Bronchial epithelial cell (primary cell): Measurements from ENCODE around the gene CEPT1. TPM values are rescaled to one million over a fixed set of nuclear protein-coding genes. Genes with fewer than 3 reads are reported as not detected.

ENCODE experiments used
- DNase-seq: peaks from one replicate; pipeline ENCODE4 v3.0.0-alpha.2; 2010; ENCODE audit warnings: low read depth
- FAIRE-seq: peaks from 2 replicates; lab custom pipeline; 2011; peaks lifted over from hg19 to GRCh38; lab: Jason Lieb, UNC
- H3K27me3 ChIP-seq: 2 replicates; pipeline ENCODE4 v1.5.1; 2011; ENCODE audit warnings: low read length; ENCODE audit not compliant: control insufficient read depth, insufficient read depth
- H3K36me3 ChIP-seq: 2 replicates; pipeline ENCODE4 v1.5.1; 2011; ENCODE audit warnings: low read length; ENCODE audit not compliant: control insufficient read depth, insufficient read depth
- H3K4me3 ChIP-seq: 2 replicates; pipeline ENCODE4 v1.5.1; 2011; ENCODE audit warnings: mild to moderate bottlenecking, low read depth, low read length, control low read depth
- total RNA-seq: library from RNA; depleted of rRNA; stranded (reverse); fragments of >200 nt; gene quantifications from 2 replicates; pipeline ENCODE4 v1.2.1, GENCODE V29; 2014
- TF ChIP-seq, protein P1 (sequence below): IDR thresholded peaks from 2 replicates; pipeline ENCODE4 v1.5.1; 2011; ENCODE audit warnings: mild to moderate bottlenecking, moderate library complexity, low read length, control low read depth, inconsistent platforms; ENCODE audit not compliant: insufficient read depth, severe bottlenecking

The CEPT1 gene
- total RNA-seq, 1 donor from 2014 or later, result 49.5 TPM

DNA sequence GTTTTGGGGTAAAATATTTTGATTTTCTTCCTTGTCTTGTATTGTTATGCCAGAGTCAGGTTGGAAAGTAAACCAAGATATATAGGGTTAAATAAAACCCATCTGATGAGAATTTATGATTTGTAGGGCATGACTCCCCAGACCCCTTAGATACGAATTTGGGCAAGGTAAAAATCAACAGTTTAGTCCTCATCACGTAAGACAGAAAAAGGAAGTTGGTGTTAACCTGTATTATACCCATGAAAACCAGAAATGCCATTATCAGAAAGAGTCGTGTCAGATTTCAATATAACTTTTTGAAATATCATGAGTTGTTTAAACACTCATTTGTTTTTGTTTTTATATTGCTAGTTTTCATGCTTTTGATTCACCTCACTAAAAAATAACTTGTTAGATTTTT, 11.8 kb downstream of the CEPT1 start:
- DNase-seq (no peak), FAIRE-seq (no peak)
- Histone ChIP-seq H3K27me3 (no peaks in the 10 kb centered on the region), H3K4me3 (no peak overlapping the region), H3K36me3 (peaks cover 11% of the 10 kb centered on the region)
- TF ChIP-seq, protein P1, sequence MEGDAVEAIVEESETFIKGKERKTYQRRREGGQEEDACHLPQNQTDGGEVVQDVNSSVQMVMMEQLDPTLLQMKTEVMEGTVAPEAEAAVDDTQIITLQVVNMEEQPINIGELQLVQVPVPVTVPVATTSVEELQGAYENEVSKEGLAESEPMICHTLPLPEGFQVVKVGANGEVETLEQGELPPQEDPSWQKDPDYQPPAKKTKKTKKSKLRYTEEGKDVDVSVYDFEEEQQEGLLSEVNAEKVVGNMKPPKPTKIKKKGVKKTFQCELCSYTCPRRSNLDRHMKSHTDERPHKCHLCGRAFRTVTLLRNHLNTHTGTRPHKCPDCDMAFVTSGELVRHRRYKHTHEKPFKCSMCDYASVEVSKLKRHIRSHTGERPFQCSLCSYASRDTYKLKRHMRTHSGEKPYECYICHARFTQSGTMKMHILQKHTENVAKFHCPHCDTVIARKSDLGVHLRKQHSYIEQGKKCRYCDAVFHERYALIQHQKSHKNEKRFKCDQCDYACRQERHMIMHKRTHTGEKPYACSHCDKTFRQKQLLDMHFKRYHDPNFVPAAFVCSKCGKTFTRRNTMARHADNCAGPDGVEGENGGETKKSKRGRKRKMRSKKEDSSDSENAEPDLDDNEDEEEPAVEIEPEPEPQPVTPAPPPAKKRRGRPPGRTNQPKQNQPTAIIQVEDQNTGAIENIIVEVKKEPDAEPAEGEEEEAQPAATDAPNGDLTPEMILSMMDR, result no peak

DNA sequence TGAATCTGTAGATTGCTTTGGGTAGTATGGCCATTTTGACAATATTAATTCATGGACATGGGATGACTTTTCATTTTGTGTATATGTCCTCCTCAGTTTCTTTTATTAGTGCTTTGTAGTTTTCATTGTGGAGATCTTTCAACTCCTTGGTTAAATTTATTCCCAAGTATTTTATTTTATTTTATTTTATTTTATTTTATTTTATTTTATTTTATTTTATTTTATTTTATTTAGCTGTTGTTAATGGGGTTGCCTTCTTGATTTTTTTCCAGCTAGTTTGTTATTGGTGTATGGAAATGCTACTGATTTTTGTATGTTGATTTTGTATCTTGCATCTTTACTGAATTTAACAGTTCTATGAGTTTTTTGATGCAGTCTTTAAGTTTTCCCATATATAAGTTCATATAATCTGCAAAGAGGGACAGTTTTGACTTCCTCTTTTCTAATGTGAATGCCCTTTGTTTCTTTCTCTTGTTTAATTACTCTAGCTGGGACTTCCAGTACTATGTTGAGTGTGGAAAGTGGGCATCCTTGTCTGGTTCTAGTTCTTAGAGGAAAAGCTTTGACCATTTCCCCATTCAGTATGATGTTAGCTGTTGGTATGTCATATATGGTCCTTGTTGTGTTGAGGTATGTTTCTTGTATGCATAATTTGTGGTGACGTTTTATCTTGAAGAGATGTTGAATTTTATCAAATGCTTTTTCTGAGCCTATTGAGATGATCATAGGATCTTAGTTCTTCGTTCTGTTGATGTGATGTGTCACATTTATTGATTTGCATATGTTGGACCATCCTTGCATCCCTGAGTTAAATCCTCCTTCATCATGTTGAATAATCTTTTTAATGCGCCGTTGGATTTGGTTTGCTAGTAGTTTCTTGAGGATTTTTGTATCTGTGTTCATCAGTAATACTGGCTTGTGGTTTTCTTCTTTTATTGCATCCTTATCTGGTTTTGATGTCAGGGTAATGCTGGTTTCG, 14.3 kb downstream of the CEPT1 start:
- Histone ChIP-seq H3K27me3 (no peaks in the 10 kb centered on the region), H3K4me3 (no peak overlapping the region), H3K36me3 (peaks cover 6% of the 10 kb centered on the region)
- no peak for DNase-seq
- FAIRE-seq, result no peak
- TF ChIP-seq, protein P1, result no peak

DNA sequence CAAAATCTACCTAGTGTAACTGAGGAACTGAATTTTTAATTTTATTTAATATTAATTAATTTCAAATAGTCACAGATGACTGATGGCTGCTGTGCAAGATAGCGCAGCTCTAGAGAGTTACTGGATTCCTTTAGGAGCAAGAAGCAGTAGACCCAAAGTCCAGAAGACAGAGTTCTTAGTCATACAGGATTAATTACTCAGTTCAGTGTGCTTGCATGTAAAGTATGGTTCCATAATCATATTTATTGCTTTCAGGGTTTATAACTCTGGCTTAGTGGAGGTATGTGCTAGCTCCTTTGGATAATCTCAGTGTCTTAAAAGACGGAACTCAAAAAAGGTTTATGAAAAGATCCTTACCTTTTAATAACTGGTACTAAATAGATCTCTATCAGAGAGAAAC, 17.4 kb downstream of the CEPT1 start:
- peaks cover 2% of the 10 kb centered on the region for H3K36me3 ChIP-seq
- no peak for FAIRE-seq
- TF ChIP-seq, protein P1, result no peak

DNA sequence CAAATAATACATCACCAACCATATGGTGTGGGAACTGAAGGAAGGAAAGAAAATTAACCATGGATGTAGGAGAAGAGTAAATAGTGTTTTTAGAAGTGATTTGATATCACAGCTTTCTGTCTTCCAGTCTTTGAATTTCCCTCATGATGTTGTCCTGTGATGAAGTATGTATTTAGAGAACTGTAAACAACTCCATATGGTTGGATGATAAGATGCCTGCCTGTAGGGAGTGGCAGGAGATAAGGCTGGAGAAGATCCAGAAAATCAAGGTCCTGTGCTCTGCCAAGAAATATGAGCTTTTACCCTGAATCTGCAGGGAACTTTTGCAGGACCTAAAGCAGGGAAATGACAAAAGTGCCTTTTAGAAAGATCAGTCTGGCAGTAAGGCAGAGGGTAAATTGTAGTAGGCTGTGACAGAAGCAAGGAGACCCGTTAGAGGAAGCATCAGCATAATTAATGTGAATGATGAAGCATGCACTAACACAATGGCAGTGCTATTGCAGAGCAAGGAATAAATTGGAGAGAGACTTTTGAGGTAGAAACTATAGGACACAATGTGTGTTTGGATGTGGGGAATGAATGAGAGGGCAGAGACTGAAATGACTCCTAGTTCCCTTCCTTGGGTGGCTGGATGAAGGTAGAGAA, 21.9 kb downstream of the CEPT1 start:
- DNase-seq (no peak), FAIRE-seq (no peak)
- Histone ChIP-seq H3K36me3 (no peaks in the 10 kb centered on the region), H3K27me3 (no peaks in the 10 kb centered on the region), H3K4me3 (no peak overlapping the region)
- TF ChIP-seq, protein P1, result no peak

More for the DNA sequence above, 17.4 kb downstream of the CEPT1 start:
- DNase-seq, result no peak
- no peak overlapping the region for H3K4me3 ChIP-seq
- no peaks in the 10 kb centered on the region for H3K27me3 ChIP-seq

DNA sequence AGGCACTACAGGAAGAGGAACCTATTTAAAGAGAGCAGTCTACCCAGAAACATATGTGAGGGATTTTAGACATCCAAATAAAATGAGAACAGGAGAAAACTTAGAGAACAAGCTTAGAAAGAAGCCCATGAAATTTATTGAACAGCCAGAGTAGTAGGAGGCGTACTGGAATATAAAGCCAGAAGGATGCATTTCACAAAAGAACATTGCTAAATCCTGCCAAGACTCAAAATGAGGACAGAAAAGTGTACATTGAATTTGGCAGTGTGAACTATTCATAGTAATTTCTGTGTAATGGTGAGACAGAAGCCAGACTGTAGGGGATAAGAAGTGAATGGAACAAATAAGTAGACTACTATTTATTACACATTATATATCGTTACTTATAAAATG, 22.5 kb downstream of the CEPT1 start:
- DNase-seq (no peak), FAIRE-seq (no peak)
- H3K27me3 ChIP-seq, result no peaks in the 10 kb centered on the region
- no peak overlapping the region for H3K4me3 ChIP-seq
- TF ChIP-seq, protein P1, result no peak
- no peaks in the 10 kb centered on the region for H3K36me3 ChIP-seq
